Progenitor cell of endocrine pancreas (in vitro differentiated cells): ENCODE measurements around the gene HAPLN2. TPM values are rescaled to one million over a fixed set of nuclear protein-coding genes. Genes with fewer than 3 reads are reported as not detected.
"Not testable (repeated sequence)": the region's sequence is repeated elsewhere in the genome, so short reads cannot be mapped to it uniquely, and the experiment has no call there.

Experiments used
- DNase-seq: peaks from one replicate; pipeline ENCODE4 v3.0.0; 2021; ENCODE audit warnings: low spot score; ENCODE audit not compliant: unreplicated experiment
- H3K27ac Mint-ChIP-seq: 2 replicates; pipeline ENCODE4 v1.8.0; 2021; ENCODE audit warnings: mild to moderate bottlenecking, moderate library complexity, mixed read lengths
- H3K27me3 Mint-ChIP-seq: 2 replicates; pipeline ENCODE4 v1.8.0; 2021; ENCODE audit warnings: mixed read lengths
- H3K36me3 Mint-ChIP-seq: 2 replicates; pipeline ENCODE4 v1.8.0; 2022; ENCODE audit warnings: mixed read lengths; ENCODE audit not compliant: insufficient read depth
- H3K4me1 Mint-ChIP-seq: 2 replicates; pipeline ENCODE4 v1.8.0; 2021; ENCODE audit warnings: low read depth, mixed read lengths
- H3K4me3 Mint-ChIP-seq: 2 replicates; pipeline ENCODE4 v1.8.0; 2021; ENCODE audit warnings: low read depth, mild to moderate bottlenecking, moderate library complexity, mixed read lengths
- H3K9me3 Mint-ChIP-seq: 2 replicates; pipeline ENCODE4 v1.8.0; 2021; ENCODE audit warnings: low read depth, mixed read lengths
- CTCF ChIP-seq: fragments of 200-600 bp; sonication (generic); IDR thresholded peaks from one replicate; pipeline ENCODE4 v1.5.0; 2021; ENCODE audit warnings: antibody characterized with exemption, mild to moderate bottlenecking; ENCODE audit not compliant: unreplicated experiment
- total RNA-seq: library from RNA; stranded (reverse); gene quantifications from 2 replicates; pipeline ENCODE4 v1.2.1, GENCODE V29; 2021

The HAPLN2 gene
- total RNA-seq, 1 donor from 2014 or later, result 0.38 TPM

- H3K4me3 Mint-ChIP-seq, result peak overlapping the region; percentile 89
- H3K27me3 Mint-ChIP-seq, result no peaks in the 10 kb centered on the region
- H3K9me3 Mint-ChIP-seq, result no peaks in the 10 kb centered on the region
- no peak overlapping the region for H3K27ac Mint-ChIP-seq
- no peak for DNase-seq
- peaks cover 4% of the 10 kb centered on the region for H3K36me3 Mint-ChIP-seq
- no peak for TF ChIP-seq CTCF
- H3K4me1 Mint-ChIP-seq, result peaks cover 7% of the 10 kb centered on the region
Observed at GRCh38 chr1:156601892-156602291, 17.3 kb upstream of the HAPLN2 start.

DNA sequence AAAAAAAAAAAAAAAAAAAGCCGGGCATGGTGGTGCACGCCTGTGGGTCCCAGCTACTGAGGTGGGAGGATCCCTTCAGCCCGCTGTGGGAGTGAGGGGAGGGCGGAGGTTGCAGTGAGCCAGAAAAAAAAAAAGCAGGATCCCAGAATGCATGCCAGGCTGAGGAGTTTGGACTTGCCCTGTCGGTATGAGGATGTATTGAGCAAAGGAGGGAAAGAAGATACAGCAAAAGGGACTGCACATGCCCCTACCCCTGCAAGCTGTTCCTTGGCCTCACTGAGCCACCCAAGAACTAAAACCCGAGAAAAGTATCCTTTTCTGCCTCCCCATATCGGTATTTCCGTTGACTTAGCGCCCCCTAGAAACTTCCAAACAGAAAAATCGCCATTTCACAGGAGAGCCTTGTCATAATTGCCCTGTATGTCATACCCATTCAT lies 16.6 kb upstream of the HAPLN2 start:
- peak; percentile 22 for TF ChIP-seq CTCF
- Mint-ChIP-seq H3K4me3 (peak overlapping the region; percentile 16), H3K9me3 (no peaks in the 10 kb centered on the region), H3K27ac (no peak overlapping the region), H3K4me1 (peaks cover 7% of the 10 kb centered on the region), H3K36me3 (peaks cover 3% of the 10 kb centered on the region), H3K27me3 (no peaks in the 10 kb centered on the region)
- no peak for DNase-seq

GRCh38 chr1:156607344-156607743 lies 11.9 kb upstream of the HAPLN2 start:
- not testable (repeated sequence) for H3K36me3 Mint-ChIP-seq, H3K27me3 Mint-ChIP-seq, H3K9me3 Mint-ChIP-seq, H3K4me1 Mint-ChIP-seq, DNase-seq, H3K27ac Mint-ChIP-seq, H3K4me3 Mint-ChIP-seq

DNA sequence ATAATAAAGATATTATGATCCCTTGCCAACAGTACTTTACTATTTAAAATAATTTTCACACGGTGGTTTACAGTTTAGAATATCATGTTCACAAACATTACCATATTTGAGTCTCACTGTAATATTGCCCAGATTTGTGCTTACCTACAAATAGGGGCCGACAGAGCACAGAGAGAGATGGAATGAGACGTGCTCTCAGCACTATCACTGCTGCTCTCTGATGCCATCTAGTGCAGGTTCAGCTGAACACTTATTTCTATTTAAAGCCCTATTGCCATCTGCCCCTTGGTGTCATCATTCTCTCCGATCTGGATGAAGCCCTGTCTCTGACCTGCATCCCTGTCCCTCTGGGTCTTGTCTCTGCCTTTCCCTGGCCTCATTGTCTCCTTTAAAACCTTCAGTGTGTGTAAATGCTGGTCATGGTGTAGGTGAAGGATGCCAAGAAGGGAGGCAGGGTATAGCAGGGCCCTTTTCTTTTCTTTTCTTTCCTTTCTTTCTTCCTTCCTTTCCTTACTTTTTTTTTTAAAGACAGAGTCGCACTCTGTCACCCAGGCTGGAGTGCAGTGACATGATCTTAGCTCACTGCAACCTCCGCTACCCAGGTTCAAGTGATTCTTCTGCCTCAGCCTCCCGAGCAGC lies 11.1 kb upstream of the HAPLN2 start:
- Mint-ChIP-seq H3K4me3 (no peak overlapping the region), H3K36me3 (no peaks in the 10 kb centered on the region), H3K27ac (no peak overlapping the region), H3K9me3 (no peaks in the 10 kb centered on the region), H3K27me3 (peaks cover 11% of the 10 kb centered on the region), H3K4me1 (peaks cover 7% of the 10 kb centered on the region)
- DNase-seq, result no peak
- TF ChIP-seq CTCF, result peak; percentile 68

DNA sequence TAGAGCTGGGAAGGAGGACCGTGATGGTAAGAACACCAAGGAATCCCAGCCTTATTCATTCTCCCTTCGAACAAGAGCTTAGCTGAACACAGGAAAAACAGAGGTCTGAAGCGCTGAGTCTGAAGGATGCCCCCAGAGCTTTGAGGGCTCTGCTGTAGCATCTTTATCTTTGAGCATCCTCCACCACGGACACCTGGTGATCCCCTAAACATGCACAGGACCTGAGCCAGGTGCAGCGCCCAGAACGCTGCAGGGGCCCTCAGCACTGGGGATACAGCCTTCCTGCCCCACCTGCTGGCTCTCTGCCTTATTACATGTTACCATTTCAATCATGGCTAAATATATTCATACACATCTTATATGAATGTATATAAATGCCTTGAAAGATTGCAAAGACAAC lies 10.2 kb upstream of the HAPLN2 start:
- H3K9me3 Mint-ChIP-seq, result no peaks in the 10 kb centered on the region
- H3K4me3 Mint-ChIP-seq, result no peak overlapping the region
- peak; percentile 68 for TF ChIP-seq CTCF
- H3K27me3 Mint-ChIP-seq, result peaks cover 11% of the 10 kb centered on the region
- H3K27ac Mint-ChIP-seq, result no peak overlapping the region
- DNase-seq, result peak; percentile 28
- peaks cover 7% of the 10 kb centered on the region for H3K4me1 Mint-ChIP-seq
- no peaks in the 10 kb centered on the region for H3K36me3 Mint-ChIP-seq

DNA sequence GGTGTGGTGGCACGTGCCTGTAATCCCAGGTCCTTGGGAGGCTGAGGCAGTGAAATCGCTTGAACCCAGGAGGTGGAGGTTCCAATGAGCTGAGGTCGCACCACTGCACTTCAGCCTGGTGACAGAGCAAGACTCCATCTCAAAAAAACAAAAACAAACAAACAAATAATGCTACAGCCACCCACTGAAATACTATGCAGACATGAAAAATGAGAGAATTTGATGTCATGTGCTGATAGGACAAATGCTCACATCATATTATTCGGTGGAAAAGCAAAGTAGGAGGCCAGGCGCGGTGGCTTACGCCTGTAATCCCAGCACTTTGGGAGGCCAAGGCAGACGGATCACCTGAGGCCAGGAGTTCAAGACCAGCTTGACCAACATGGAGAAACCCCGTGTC lies 9.1 kb upstream of the HAPLN2 start:
- not testable (repeated sequence) for H3K4me3 Mint-ChIP-seq, DNase-seq, H3K36me3 Mint-ChIP-seq, H3K27ac Mint-ChIP-seq, H3K4me1 Mint-ChIP-seq, H3K9me3 Mint-ChIP-seq
- peaks cover 11% of the 10 kb centered on the region for H3K27me3 Mint-ChIP-seq
